GM19239 (cell line): Measurements from ENCODE around the gene LAMA2.

Experiments used
- DNase-seq: peaks from one replicate; pipeline ENCODE4 v3.0.0; 2011; ENCODE audit warnings: low spot score; ENCODE audit not compliant: insufficient read length
- FAIRE-seq: peaks from 2 replicates; lab custom pipeline; 2011; peaks lifted over from hg19 to GRCh38; lab: Jason Lieb, UNC

The LAMA2 gene

GRCh38 chr6:128993166-128993565 is 110.2 kb downstream of the LAMA2 start:
- FAIRE-seq (no peak), DNase-seq (no peak)

GRCh38 chr6:128997880-128998279 is 114.9 kb downstream of the LAMA2 start:
- FAIRE-seq (no peak), DNase-seq (no peak)

GRCh38 chr6:129006724-129007514 is 124.0 kb downstream of the LAMA2 start:
- DNase-seq (no peak), FAIRE-seq (no peak)

GRCh38 chr6:129007701-129008373 is 124.9 kb downstream of the LAMA2 start:
- FAIRE-seq, result no peak

GRCh38 chr6:129008591-129008990 is 125.7 kb downstream of the LAMA2 start:
- DNase-seq (no peak), FAIRE-seq (no peak)

More at GRCh38 chr6:129007701-129008373, 124.9 kb downstream of the LAMA2 start:
- no peak for DNase-seq

- FAIRE-seq (no peak), DNase-seq (no peak)
These were observed 126.9 kb downstream of the LAMA2 start for GRCh38 chr6:129009851-129010250.

GRCh38 chr6:129014302-129014701 is 131.4 kb downstream of the LAMA2 start:
- DNase-seq (no peak), FAIRE-seq (no peak)

GRCh38 chr6:129015721-129016120 is 132.8 kb downstream of the LAMA2 start:
- DNase-seq (no peak), FAIRE-seq (no peak)

- DNase-seq (no peak), FAIRE-seq (no peak)
These were observed 133.9 kb downstream of the LAMA2 start for GRCh38 chr6:129016844-129017243.

GRCh38 chr6:129022011-129022553 is 139.1 kb downstream of the LAMA2 start:
- no peak for FAIRE-seq
- no peak for DNase-seq

GRCh38 chr6:129026601-129027000 is 143.7 kb downstream of the LAMA2 start:
- DNase-seq, result no peak
- FAIRE-seq, result no peak

GRCh38 chr6:129029778-129030177 is 146.8 kb downstream of the LAMA2 start:
- FAIRE-seq (no peak), DNase-seq (no peak)

GRCh38 chr6:129030215-129030614 is 147.3 kb downstream of the LAMA2 start:
- DNase-seq (no peak), FAIRE-seq (no peak)

- DNase-seq (no peak), FAIRE-seq (no peak)
These were observed 148.2 kb downstream of the LAMA2 start for GRCh38 chr6:129031051-129031599.

GRCh38 chr6:129032602-129033001 is 149.7 kb downstream of the LAMA2 start:
- FAIRE-seq, result no peak
- no peak for DNase-seq

- DNase-seq (no peak), FAIRE-seq (no peak)
These were observed 150.2 kb downstream of the LAMA2 start for GRCh38 chr6:129033180-129033579.

- DNase-seq (no peak), FAIRE-seq (no peak)
These were observed 150.6 kb downstream of the LAMA2 start for GRCh38 chr6:129033581-129033980.

- DNase-seq, result no peak
- FAIRE-seq, result no peak
These were observed 158.6 kb downstream of the LAMA2 start for GRCh38 chr6:129041563-129041962.

- DNase-seq (no peak), FAIRE-seq (no peak)
These were observed 163.6 kb downstream of the LAMA2 start for GRCh38 chr6:129046526-129046925.

- DNase-seq (no peak), FAIRE-seq (no peak)
These were observed 164.9 kb downstream of the LAMA2 start for GRCh38 chr6:129047834-129048233.

GRCh38 chr6:129050086-129050485 is 167.1 kb downstream of the LAMA2 start:
- DNase-seq (no peak), FAIRE-seq (no peak)
